ENCODE data around the gene C5orf34. TPM values are rescaled to one million over a fixed set of nuclear protein-coding genes. Genes with fewer than 3 reads are reported as not detected.

The C5orf34 gene
- total and polyA plus RNA-seq, 9 of the 15 experiments (the other 6 are each of a cell fraction or from before 2014, with no cell fraction given), result 13.2 to 32.6 (median 20.7) TPM

GRCh38 chr5:43555895-43556606 is 41.1 kb upstream of the C5orf34 start (continued):
- TF ChIP-seq, protein P1, sequence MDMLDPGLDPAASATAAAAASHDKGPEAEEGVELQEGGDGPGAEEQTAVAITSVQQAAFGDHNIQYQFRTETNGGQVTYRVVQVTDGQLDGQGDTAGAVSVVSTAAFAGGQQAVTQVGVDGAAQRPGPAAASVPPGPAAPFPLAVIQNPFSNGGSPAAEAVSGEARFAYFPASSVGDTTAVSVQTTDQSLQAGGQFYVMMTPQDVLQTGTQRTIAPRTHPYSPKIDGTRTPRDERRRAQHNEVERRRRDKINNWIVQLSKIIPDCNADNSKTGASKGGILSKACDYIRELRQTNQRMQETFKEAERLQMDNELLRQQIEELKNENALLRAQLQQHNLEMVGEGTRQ (CRISPR knock-in tag; IDR thresholded peaks at IDR 0.05), result peak; percentile 55
- TF ChIP-seq CCNT2 (IDR thresholded peaks at IDR 0.05; ENCODE audit: borderline replicate concordance, extremely low read depth, insufficient read length, low read depth, low read length), result no peak
- TF ChIP-seq CHD1 (IDR thresholded peaks at IDR 0.05; ENCODE audit: low read length), result peak; percentile 27
- TF ChIP-seq BRF1 (IDR thresholded peaks at IDR 0.05; ENCODE audit: borderline replicate concordance, extremely low read depth, insufficient read length), result no peak
- no peak for TF ChIP-seq ZSCAN32 (CRISPR knock-in tag; IDR thresholded peaks at IDR 0.05)
- TF ChIP-seq, protein P2, sequence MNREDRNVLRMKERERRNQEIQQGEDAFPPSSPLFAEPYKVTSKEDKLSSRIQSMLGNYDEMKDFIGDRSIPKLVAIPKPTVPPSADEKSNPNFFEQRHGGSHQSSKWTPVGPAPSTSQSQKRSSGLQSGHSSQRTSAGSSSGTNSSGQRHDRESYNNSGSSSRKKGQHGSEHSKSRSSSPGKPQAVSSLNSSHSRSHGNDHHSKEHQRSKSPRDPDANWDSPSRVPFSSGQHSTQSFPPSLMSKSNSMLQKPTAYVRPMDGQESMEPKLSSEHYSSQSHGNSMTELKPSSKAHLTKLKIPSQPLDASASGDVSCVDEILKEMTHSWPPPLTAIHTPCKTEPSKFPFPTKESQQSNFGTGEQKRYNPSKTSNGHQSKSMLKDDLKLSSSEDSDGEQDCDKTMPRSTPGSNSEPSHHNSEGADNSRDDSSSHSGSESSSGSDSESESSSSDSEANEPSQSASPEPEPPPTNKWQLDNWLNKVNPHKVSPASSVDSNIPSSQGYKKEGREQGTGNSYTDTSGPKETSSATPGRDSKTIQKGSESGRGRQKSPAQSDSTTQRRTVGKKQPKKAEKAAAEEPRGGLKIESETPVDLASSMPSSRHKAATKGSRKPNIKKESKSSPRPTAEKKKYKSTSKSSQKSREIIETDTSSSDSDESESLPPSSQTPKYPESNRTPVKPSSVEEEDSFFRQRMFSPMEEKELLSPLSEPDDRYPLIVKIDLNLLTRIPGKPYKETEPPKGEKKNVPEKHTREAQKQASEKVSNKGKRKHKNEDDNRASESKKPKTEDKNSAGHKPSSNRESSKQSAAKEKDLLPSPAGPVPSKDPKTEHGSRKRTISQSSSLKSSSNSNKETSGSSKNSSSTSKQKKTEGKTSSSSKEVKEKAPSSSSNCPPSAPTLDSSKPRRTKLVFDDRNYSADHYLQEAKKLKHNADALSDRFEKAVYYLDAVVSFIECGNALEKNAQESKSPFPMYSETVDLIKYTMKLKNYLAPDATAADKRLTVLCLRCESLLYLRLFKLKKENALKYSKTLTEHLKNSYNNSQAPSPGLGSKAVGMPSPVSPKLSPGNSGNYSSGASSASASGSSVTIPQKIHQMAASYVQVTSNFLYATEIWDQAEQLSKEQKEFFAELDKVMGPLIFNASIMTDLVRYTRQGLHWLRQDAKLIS (CRISPR knock-in tag; IDR thresholded peaks at IDR 0.05), result peak; percentile 71; the same call in 1 of the 2 replicates
- TF ChIP-seq, protein P3, sequence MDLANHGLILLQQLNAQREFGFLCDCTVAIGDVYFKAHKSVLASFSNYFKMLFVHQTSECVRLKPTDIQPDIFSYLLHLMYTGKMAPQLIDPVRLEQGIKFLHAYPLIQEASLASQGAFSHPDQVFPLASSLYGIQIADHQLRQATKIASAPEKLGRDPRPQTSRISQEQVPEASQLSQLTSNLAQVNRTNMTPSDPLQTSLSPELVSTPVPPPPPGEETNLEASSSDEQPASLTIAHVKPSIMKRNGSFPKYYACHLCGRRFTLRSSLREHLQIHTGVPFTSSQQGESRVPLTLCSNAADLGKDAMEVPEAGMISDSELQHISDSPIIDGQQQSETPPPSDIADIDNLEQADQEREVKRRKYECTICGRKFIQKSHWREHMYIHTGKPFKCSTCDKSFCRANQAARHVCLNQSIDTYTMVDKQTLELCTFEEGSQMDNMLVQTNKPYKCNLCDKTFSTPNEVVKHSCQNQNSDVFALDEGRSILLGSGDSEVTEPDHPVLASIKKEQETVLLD (IDR thresholded peaks at IDR 0.05), result no peak
- TF ChIP-seq ZBED1 (IDR thresholded peaks at IDR 0.05), result no peak
- no peak for TF ChIP-seq ZNF584 (CRISPR knock-in tag; IDR thresholded peaks at IDR 0.05; ENCODE audit: low read depth)
- no peak for TF ChIP-seq TRIM28 (IDR thresholded peaks at IDR 0.05)
- no peak for TF ChIP-seq MYBL2 (IDR thresholded peaks at IDR 0.05; ENCODE audit: low read depth)
- TF ChIP-seq MYBL2 (CRISPR knock-in tag; IDR thresholded peaks at IDR 0.05; ENCODE audit: borderline replicate concordance), result no peak
- TF ChIP-seq MTA3 (IDR thresholded peaks at IDR 0.05; ENCODE audit: borderline replicate concordance), result no peak
- no peak for TF ChIP-seq RHOXF2B (CRISPR knock-in tag; conservative IDR thresholded peaks at IDR 0.05)
- TF ChIP-seq U2AF1 (optimal IDR thresholded peaks at IDR 0.05; ENCODE audit: low read depth, low read length), result no peak
- TF ChIP-seq CHAMP1 (IDR thresholded peaks at IDR 0.05), result no peak
- no peak for TF ChIP-seq SP2 (IDR thresholded peaks at IDR 0.05; ENCODE audit: extremely low read depth, low read depth, low read length, poor library complexity, severe bottlenecking)
- TF ChIP-seq ZNF717 (CRISPR knock-in tag; IDR thresholded peaks at IDR 0.05), result no peak
- TF ChIP-seq CHD2 (IDR thresholded peaks at IDR 0.05; ENCODE audit: low read depth, low read length), result no peak; the same call in 1 of the 2 replicates
- TF ChIP-seq NFRKB (IDR thresholded peaks at IDR 0.05; ENCODE audit: low read depth), result no peak
- no peak for TF ChIP-seq TSC22D4 (tag; IDR thresholded peaks at IDR 0.05)

Measured in K562 (cell line).